Stimulated activated CD8-positive, alpha-beta memory T cell treated with anti-CD3 and anti-CD28 coated beads, Interleukin-2, amount 100 ng/mL, for 1 hour (primary cell): ENCODE results near the gene KIAA1755.

Experiments
- DNase-seq, 2 donors: peaks; one replicate each; pipeline ENCODE4 v3.0.0-alpha.2; 2020; ENCODE audit warnings: low read depth in 2 of 2

KIAA1755 gene

DNA sequence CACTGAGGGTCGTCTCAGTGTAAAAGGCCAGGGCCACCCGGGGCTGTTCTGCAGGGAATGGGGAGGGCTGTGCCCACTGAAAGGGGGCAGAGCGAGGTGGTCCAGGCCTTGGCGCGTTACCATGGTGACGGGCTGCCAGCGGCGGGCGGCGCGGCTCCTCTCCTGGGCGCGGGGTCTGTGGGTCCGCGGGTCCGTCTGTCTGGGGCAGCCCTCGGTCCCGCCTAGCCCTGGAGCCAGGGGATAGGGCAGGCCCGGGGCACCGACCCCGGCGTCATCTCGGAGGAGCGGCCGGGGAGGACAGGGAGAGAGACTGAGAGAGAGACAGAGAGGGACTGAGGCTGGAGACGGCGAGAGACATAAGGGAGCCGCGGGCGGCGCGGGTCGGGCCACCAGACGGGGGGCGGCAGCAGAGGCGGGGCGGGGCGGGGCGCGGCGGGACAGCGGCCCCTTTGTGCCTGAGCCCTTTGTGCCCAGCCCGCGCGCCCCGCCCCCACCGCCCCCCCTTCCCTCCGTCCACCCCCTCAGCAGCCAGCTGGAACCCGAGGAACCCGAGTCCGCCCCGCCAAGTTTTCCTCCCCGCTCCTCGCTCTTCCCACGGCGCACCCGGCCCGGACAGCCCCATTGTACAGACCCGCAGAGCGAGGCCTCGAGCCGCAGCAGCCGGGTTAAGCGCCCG is at the start of gene KIAA1755:
KIAA1755 (minus strand) TSS at position 358 of the 676 bp plus-strand sequence; CDS start at position 123, 235 bp downstream.
- no peak for DNase-seq

- no peak for DNase-seq
Measured at GRCh38 chr20:38308447-38308846, 47.9 kb upstream of the KIAA1755 start.

DNA sequence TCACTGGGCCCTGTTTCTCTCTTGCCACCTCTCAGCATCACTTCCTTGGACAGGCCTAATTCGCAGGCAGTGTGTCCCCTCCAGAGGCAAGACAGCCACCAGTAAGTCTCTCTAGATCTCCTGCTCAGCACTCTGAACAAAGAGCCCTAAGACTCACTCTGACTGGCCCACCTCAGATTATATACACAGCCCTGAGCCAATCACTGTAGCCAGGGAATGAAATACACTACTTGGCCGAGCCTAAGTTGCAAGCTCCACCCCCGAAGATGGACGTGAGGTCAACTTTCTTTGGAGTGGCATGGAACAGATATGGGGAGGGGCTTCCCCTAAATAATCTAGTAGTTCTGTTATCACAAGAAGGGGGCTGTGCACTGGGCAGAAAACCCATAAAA is 47.5 kb upstream of the KIAA1755 start:
- DNase-seq, result no peak

GRCh38 chr20:38307371-38308046 is 47.0 kb upstream of the KIAA1755 start:
- DNase-seq, result no peak

GRCh38 chr20:38306379-38306778 is 45.8 kb upstream of the KIAA1755 start:
- DNase-seq, result no peak

DNA sequence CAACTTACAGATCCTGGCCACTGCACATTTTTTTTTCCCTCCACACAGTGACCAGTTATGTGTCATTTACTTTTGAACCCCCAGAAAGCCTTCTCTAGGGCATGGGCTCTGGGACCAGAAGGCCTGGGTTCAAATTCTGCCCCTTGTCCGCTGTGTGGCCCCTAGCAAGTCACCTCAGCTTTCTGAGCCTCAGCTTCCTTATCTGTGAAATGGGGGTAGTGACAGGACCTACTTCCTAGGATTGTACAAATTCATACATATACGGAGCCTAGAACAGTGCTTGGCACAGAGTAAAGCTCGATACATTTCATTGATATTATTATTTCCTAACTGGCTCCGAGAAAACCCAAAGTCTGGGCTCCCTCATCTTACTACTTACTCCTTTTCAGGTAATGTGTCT is 45.0 kb upstream of the KIAA1755 start:
- no peak for DNase-seq

- DNase-seq, result no peak
Measured at GRCh38 chr20:38304845-38305447, 44.4 kb upstream of the KIAA1755 start.

DNA sequence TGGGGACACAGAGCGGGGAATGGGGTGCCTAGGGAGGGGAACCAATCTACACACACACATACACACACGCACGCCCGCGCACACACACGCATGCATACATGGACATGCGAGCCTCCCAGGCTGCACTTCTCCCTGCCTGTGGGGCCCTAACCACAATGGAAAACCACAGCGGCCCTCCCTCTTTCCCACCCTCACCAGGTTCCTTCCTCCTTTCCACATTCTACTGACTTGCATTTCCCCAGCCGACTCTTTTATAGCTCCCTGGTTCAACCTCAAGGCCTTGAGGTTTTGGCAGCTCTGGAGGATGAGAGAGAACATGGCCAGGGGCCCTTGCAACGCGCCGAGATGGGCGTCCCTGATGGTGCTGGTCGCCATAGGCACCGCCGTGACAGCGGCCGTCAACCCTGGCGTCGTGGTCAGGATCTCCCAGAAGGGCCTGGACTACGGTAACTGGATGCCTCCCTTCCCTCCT is 43.4 kb upstream of the KIAA1755 start, which contains the start of gene BPI:
BPI (plus strand) TSS at position 249 of the 472 bp plus-strand sequence; CDS start at position 317, 68 bp downstream.
- no peak for DNase-seq

DNA sequence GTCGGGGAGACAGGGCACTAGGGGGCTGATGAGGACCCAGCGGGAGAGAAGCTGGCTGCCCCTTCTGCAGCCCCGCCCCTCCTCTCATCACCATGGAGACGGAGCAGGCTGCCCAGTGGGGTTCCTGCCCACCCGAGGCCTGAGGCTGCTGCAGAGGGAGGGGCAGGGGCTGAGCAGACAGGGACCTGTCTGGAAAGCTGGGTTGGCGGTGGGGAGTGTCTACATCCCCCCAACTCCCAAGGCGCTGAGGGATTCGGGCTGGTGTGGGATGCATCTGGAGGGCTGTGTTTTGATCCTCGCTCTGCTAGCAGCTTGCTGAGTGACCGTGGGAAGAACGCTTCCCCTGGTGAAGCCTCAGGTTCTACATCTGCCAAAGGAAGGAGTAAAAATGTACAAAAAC is 42.3 kb upstream of the KIAA1755 start:
- DNase-seq, result no peak

GRCh38 chr20:38301309-38301708 is 40.8 kb upstream of the KIAA1755 start:
- no peak for DNase-seq

DNA sequence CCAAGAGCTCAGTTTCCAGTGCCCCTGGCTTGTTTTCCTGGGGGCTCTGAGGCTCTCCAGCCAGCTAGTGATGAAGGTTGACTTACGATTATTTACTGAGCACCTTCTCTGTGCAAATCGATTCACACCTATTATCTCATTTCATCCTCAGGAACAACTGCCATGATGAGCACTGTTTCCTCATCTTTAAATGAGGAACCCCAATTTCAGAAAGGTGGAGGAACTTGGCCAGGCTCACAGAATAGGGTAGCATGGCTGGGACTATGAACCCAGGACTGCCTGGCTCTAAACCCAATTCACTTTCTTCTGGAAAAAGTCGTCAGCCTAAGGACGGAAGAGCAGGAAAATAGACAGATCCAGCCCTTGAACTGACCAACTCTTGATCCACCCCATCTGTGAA is 39.9 kb upstream of the KIAA1755 start:
- no peak for DNase-seq

DNA sequence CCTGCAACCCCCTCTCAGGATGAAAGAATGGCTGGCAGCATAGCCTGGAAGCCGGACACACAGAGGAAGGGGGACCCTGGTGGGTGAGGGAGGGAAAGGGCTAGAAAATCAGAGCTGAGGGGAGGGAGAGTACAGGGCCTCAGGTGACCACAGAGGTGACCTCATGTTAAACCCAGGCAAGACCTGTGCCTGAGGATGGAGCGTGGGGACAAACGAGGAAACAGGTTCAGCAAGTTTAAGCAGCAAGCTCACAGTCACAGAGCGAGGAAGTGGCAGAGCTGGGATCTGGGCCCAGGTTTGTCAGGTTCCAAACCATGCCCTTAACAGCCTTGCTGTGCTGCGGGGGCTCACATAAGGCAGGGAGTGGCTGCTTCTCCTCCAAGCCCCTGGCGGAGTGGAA is 39.4 kb upstream of the KIAA1755 start:
- DNase-seq, result no peak

GRCh38 chr20:38298768-38299288 is 38.3 kb upstream of the KIAA1755 start:
- no peak for DNase-seq

DNA sequence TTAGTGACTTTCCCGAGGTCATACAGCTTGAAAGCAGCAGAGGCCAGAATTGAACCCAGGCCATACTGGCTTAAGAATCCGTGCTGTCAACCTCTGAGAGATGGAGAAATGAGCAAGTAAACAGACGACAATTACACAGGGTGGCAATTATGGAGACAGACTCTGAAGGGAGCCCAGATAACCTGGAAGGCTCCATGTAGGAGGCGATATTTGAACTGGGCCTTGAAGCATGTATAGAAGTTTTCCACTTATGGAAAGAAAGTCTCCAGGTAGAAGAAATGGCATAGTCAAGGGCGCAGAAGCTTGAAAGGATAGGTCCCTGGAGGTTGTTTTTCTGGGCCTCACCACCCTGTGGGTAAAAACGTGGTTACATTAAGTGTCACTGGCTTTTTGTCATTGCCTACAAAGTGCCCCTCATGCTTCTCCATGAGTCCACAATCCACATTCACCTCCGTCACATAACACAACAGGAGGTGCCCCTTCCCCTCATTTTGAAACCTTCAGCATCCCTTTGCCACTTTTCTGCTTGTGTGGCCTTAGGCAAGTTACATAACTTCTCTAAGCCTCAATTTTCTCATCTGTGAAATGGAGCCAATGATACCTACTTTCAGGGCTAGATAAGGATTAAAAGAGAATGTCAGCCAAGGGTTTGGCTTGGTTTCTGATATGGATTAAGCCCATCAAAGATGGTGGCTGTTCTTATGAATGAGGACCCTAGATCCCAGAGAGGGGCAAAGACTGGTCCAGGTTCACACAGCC is 37.6 kb upstream of the KIAA1755 start:
- no peak for DNase-seq

- no peak for DNase-seq
Measured at GRCh38 chr20:38296433-38296832, 35.9 kb upstream of the KIAA1755 start.

DNA sequence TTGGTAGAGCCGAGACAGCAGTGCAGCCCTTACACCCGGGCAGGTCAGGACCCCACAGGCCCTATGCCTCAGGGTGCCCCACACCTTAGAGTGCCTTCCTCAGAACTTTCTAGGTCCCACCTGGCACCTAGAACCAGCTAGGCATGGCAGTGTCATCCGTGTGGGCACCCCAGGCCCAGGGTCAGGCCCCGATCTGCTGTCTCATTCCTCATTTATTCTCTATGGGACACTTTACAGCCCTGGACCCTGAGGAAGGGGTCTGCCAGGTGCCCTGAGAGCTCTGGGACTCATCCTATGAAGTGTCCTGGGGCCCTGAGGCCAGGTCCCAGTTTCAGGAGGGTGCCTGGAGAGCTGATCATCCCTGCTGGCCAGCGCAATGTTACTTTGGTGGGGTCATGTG is 35.3 kb upstream of the KIAA1755 start:
- DNase-seq, result no peak

GRCh38 chr20:38294076-38294591 is 33.6 kb upstream of the KIAA1755 start:
- no peak for DNase-seq

DNA sequence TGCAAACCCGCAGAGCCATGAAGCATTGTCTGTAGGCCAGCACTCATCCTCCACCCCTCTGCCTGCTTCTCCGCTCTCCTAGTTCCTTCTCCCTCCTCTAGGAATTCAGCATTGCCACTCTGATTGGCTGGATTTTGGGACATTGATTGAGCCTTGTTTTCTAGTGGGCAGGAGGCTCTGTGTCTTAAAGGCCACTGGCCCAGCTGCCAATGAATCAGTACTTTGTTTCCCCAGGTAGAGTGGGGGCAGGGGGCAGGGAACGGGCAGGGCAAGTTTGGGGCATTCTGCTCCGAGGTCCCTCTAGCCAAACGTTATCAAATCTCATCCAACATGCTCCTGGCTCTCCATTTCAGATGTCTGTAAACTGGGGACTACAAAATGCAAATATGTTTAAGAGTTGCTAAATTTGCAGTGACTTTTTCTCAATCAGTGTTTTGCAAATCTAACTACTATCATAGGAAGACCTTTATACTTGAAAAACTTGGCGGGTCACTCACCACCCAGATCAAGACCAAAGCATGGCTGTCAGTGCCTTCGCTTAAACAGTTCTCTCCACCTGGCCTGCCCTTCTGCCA is 33.0 kb upstream of the KIAA1755 start:
- no peak for DNase-seq

DNA sequence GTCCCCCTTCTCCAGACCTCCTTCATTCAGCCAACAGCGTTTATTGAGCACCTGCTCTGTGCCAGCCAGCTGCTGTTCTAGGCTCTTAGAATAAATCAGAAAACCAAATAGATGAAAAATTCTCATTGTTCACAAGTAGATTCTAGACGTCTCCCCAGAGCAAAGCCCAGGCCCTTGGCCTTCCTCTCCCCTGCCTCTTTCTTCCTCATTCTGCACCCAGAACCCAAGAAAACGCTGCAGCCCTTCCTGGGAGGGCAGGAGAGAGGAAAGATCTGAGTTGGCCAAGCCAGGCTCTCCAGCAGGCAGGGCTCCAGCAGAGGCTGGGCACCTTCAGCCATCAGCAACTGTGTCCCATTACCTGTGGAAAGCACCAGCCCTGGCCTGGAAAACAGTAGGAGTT is 31.4 kb upstream of the KIAA1755 start:
- DNase-seq, result no peak

DNA sequence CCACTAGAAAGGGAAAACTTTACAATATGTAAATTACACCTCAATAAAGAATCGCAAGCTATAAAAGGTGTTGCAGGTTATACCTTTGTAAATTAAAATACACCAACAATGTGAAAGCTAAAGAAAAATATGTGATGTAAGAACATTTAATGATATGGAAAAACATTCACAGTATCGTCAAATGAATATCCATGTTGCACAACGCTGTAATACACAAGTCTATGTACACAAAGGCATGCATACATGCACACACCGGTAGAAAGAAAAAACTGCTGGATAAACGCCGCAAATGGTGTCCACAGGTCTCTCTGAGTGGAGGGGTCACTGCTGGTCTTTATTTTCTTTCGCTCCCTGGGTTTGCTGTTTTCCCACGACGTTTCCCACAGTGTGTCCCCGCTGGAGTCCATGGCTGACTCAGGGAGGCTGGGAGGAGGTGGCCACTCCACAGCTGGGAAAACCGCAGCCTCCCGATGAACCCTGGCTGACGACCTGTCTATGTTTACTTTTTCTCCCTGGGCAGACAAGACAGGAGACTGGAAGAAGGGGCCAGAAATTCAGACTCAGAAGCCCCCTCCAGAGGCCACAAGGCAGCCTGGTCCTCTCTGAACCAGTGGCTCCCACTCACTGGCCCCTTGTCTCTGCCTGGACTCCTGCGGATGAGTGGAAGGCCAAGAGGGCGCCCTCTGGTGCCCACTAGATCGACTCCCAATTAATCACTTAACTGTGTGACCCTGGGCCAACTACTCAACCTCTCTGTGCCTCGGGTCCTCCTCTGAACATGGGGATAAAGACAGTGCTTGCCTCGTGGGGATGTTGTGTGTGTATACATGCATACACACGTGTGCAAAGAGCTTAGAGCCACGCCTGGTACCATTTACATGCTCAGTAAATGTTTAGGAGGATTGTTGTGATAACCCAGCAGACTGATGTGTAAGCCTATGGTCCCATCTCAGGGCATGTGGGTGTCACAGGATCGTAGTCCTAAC is 30.6 kb upstream of the KIAA1755 start:
- no peak for DNase-seq
